Measurements from ENCODE around the gene ERMP1.

The ERMP1 gene

GRCh38 chr9:5834214-5834613, 1.3 kb upstream of the ERMP1 start:
- no peak for ATAC-seq
- no peak for TF ChIP-seq ZNF8 (CRISPR knock-in tag; IDR thresholded peaks at IDR 0.05)
- TF ChIP-seq SNAI2 (CRISPR knock-in tag; IDR thresholded peaks at IDR 0.05), result no peak
- no peak for TF ChIP-seq TCF4 (CRISPR knock-in tag; IDR thresholded peaks at IDR 0.05; ENCODE audit: borderline replicate concordance)
- TF ChIP-seq BACH2 (CRISPR knock-in tag; IDR thresholded peaks at IDR 0.05; ENCODE audit: borderline replicate concordance), result no peak
- no peak for TF ChIP-seq CSDC2 (CRISPR knock-in tag; IDR thresholded peaks at IDR 0.05)
- no peak for TF ChIP-seq ZFP30 (CRISPR knock-in tag; IDR thresholded peaks at IDR 0.05)
- no peak for TF ChIP-seq GLIS3 (CRISPR knock-in tag; IDR thresholded peaks at IDR 0.05)
- TF ChIP-seq ARNTL (CRISPR knock-in tag; IDR thresholded peaks at IDR 0.05; ENCODE audit: borderline replicate concordance, low read depth), result no peak
- TF ChIP-seq PATZ1 (CRISPR knock-in tag; IDR thresholded peaks at IDR 0.05; ENCODE audit: borderline replicate concordance), result no peak
- no peak for TF ChIP-seq ISL1 (CRISPR knock-in tag; IDR thresholded peaks at IDR 0.05)
- TF ChIP-seq, protein P1, sequence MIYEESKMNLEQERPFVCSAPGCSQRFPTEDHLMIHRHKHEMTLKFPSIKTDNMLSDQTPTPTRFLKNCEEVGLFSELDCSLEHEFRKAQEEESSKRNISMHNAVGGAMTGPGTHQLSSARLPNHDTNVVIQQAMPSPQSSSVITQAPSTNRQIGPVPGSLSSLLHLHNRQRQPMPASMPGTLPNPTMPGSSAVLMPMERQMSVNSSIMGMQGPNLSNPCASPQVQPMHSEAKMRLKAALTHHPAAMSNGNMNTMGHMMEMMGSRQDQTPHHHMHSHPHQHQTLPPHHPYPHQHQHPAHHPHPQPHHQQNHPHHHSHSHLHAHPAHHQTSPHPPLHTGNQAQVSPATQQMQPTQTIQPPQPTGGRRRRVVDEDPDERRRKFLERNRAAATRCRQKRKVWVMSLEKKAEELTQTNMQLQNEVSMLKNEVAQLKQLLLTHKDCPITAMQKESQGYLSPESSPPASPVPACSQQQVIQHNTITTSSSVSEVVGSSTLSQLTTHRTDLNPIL (CRISPR knock-in tag; IDR thresholded peaks at IDR 0.05; ENCODE audit: low read depth), result no peak
- no peak for TF ChIP-seq ZNF565 (CRISPR knock-in tag; conservative IDR thresholded peaks at IDR 0.05; ENCODE audit: low read depth)
- TF ChIP-seq POU6F1 (CRISPR knock-in tag; IDR thresholded peaks at IDR 0.05; ENCODE audit: borderline replicate concordance, low read depth), result no peak
- no peak for TF ChIP-seq ESRRG (CRISPR knock-in tag; IDR thresholded peaks at IDR 0.05)

- peak; percentile 12; the same call in 2 of the 3 replicates for ATAC-seq
- no peak for TF ChIP-seq SNAI2 (CRISPR knock-in tag; IDR thresholded peaks at IDR 0.05)
- no peak for TF ChIP-seq ZFP3 (CRISPR knock-in tag; IDR thresholded peaks at IDR 0.05)
- TF ChIP-seq ZNF70 (CRISPR knock-in tag; IDR thresholded peaks at IDR 0.05), result no peak
- TF ChIP-seq, protein P1 (CRISPR knock-in tag; IDR thresholded peaks at IDR 0.05; ENCODE audit: low read depth), result no peak
- TF ChIP-seq GLIS3 (CRISPR knock-in tag; IDR thresholded peaks at IDR 0.05), result no peak
- TF ChIP-seq TOX (CRISPR knock-in tag; IDR thresholded peaks at IDR 0.05; ENCODE audit: borderline replicate concordance), result no peak
- no peak for TF ChIP-seq RARB (CRISPR knock-in tag; IDR thresholded peaks at IDR 0.05)
- no peak for TF ChIP-seq ESRRG (CRISPR knock-in tag; IDR thresholded peaks at IDR 0.05)
- TF ChIP-seq BACH2 (CRISPR knock-in tag; IDR thresholded peaks at IDR 0.05; ENCODE audit: borderline replicate concordance), result no peak
- TF ChIP-seq ARNTL (CRISPR knock-in tag; IDR thresholded peaks at IDR 0.05; ENCODE audit: borderline replicate concordance, low read depth), result no peak
- TF ChIP-seq, protein P2, sequence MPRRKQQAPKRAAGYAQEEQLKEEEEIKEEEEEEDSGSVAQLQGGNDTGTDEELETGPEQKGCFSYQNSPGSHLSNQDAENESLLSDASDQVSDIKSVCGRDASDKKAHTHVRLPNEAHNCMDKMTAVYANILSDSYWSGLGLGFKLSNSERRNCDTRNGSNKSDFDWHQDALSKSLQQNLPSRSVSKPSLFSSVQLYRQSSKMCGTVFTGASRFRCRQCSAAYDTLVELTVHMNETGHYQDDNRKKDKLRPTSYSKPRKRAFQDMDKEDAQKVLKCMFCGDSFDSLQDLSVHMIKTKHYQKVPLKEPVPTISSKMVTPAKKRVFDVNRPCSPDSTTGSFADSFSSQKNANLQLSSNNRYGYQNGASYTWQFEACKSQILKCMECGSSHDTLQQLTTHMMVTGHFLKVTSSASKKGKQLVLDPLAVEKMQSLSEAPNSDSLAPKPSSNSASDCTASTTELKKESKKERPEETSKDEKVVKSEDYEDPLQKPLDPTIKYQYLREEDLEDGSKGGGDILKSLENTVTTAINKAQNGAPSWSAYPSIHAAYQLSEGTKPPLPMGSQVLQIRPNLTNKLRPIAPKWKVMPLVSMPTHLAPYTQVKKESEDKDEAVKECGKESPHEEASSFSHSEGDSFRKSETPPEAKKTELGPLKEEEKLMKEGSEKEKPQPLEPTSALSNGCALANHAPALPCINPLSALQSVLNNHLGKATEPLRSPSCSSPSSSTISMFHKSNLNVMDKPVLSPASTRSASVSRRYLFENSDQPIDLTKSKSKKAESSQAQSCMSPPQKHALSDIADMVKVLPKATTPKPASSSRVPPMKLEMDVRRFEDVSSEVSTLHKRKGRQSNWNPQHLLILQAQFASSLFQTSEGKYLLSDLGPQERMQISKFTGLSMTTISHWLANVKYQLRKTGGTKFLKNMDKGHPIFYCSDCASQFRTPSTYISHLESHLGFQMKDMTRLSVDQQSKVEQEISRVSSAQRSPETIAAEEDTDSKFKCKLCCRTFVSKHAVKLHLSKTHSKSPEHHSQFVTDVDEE (CRISPR knock-in tag; IDR thresholded peaks at IDR 0.05), result no peak
- TF ChIP-seq ISL1 (CRISPR knock-in tag; IDR thresholded peaks at IDR 0.05), result no peak
- TF ChIP-seq, protein P3, sequence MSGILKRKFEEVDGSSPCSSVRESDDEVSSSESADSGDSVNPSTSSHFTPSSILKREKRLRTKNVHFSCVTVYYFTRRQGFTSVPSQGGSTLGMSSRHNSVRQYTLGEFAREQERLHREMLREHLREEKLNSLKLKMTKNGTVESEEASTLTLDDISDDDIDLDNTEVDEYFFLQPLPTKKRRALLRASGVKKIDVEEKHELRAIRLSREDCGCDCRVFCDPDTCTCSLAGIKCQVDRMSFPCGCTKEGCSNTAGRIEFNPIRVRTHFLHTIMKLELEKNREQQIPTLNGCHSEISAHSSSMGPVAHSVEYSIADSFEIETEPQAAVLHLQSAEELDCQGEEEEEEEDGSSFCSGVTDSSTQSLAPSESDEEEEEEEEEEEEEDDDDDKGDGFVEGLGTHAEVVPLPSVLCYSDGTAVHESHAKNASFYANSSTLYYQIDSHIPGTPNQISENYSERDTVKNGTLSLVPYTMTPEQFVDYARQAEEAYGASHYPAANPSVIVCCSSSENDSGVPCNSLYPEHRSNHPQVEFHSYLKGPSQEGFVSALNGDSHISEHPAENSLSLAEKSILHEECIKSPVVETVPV (CRISPR knock-in tag; IDR thresholded peaks at IDR 0.05), result no peak
These were observed 813 bp downstream of the ERMP1 start for GRCh38 chr9:5832071-5832537.

All from SK-N-SH treated with all-trans-retinoic acid at 6 μM for 48 hours (cell line).